Endodermal cell (in vitro differentiated cells): ENCODE results near the gene DPP6. TPM values are rescaled to one million over a fixed set of nuclear protein-coding genes. Genes with fewer than 3 reads are reported as not detected.
A peak's percentile ranks its signal among the peaks of the same experiment; 100 is the strongest.

Experiments used
- DNase-seq: peaks from one replicate; pipeline ENCODE4 v3.0.0-alpha.2; 2017
- H3K27ac ChIP-seq: 2 replicates; pipeline ENCODE4 v1.5.1; 2013; ENCODE audit warnings: mild to moderate bottlenecking, low read depth, low read length, moderate library complexity
- H3K27me3 ChIP-seq: 2 replicates; pipeline ENCODE4 v1.6.1; 2013; ENCODE audit warnings: mild to moderate bottlenecking, low read length, moderate library complexity; ENCODE audit not compliant: insufficient read depth, control insufficient read depth, poor library complexity, severe bottlenecking
- H3K36me3 ChIP-seq: 2 replicates; pipeline ENCODE4 v1.7.0; 2013; ENCODE audit warnings: mild to moderate bottlenecking, low read length, moderate library complexity; ENCODE audit not compliant: control insufficient read depth, insufficient read depth
- H3K4me1 ChIP-seq: one replicate; pipeline ENCODE4 v1.7.0; 2013; ENCODE audit warnings: low read length; ENCODE audit not compliant: control insufficient read depth, insufficient read depth
- H3K4me3 ChIP-seq: 2 replicates; pipeline ENCODE4 v1.5.1; 2013; ENCODE audit warnings: mild to moderate bottlenecking, low read length, moderate library complexity
- H3K9ac ChIP-seq: 2 replicates; pipeline ENCODE4 v1.6.1; 2013; ENCODE audit warnings: mild to moderate bottlenecking, low read length, moderate library complexity; ENCODE audit not compliant: poor library complexity, severe bottlenecking; ENCODE audit errors: extremely low read depth
- H3K9me3 ChIP-seq: 2 replicates; pipeline ENCODE4 v1.6.1; 2013; ENCODE audit warnings: mild to moderate bottlenecking, low read length, moderate library complexity; ENCODE audit not compliant: control insufficient read depth
- H3K27ac Mint-ChIP-seq: 2 replicates; pipeline ENCODE4 v1.8.0; 2020; ENCODE audit warnings: mixed read lengths
- H3K27me3 Mint-ChIP-seq: 2 replicates; pipeline ENCODE4 v1.8.0; 2021; ENCODE audit warnings: mild to moderate bottlenecking, mixed read lengths; ENCODE audit not compliant: insufficient read depth
- H3K36me3 Mint-ChIP-seq: 2 replicates; pipeline ENCODE4 v1.8.0; 2020; ENCODE audit warnings: low read depth, mixed read lengths
- H3K4me1 Mint-ChIP-seq: 2 replicates; pipeline ENCODE4 v1.8.0; 2020; ENCODE audit warnings: mixed read lengths
- H3K4me3 Mint-ChIP-seq: 2 replicates; pipeline ENCODE4 v1.8.0; 2020; ENCODE audit warnings: mild to moderate bottlenecking, moderate library complexity, mixed read lengths
- H3K9me3 Mint-ChIP-seq: 2 replicates; pipeline ENCODE4 v1.8.0; 2020; ENCODE audit warnings: mild to moderate bottlenecking, mixed read lengths
- CTCF ChIP-seq: fragments of 200-600 bp; sonication (generic); conservative IDR thresholded peaks from 2 replicates; pipeline ENCODE4 v1.5.0; 2021; ENCODE audit warnings: antibody characterized with exemption, mild to moderate bottlenecking
- WGBS, 2 experiments: methylation state at CpG; one replicate each; pipeline versions ENCODE4 v1.1.5 to v1.1.7; 2013; ENCODE audit warnings: missing lambda C conversion rate in 2 of 2, mixed read lengths in 1 of 2; ENCODE audit not compliant: insufficient coverage in 1 of 2, insufficient read length in 1 of 2; 5-methylcytosine and 5-hydroxymethylcytosine counted together
- total RNA-seq, 2 donors: library from RNA; stranded (reverse); fragmentation: NEBNext Ultra II Directional in 1 of 2; extraction: Animal tissue kit (Norgen Biotek cat#: 25700) in 1 of 2; gene quantifications; 2 replicates in 1 of 2; 3 replicates in 1 of 2; pipeline ENCODE4 v1.2.1, GENCODE V29; 2021

DPP6 gene
- total RNA-seq, 2 donors from 2014 or later: 1.7 to 3.0 TPM

DNA sequence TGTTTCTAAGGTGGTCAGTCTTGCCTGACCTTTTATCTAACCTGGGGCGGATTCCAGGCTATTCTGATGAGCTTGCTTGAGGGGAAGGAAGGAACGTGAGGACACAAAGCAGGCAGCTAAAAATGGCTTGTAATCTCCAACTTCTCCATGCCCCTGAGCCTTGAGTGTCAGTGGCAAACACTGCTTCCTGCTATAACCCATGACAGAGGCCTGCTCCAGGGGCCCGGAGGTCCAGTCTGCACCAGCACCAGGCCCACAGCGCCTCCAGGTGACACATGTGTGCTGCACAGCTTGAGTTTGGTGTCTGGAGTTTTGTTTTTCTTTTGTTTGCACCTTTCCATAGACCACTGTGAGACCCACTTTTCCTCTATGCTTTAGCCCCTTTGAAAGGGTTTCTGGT, 742.8 kb downstream of the DPP6 start:
- DNase-seq: peak; percentile 68
- Mint-ChIP-seq H3K4me1 (peaks cover 6% of the 10 kb centered on the region), H3K4me3 (peak overlapping the region; percentile 49), H3K9me3 (no peaks in the 10 kb centered on the region), H3K27ac (no peak overlapping the region), H3K36me3 (no peaks in the 10 kb centered on the region), H3K27me3 (peaks cover 19% of the 10 kb centered on the region)
- Histone ChIP-seq H3K9me3 (no peaks in the 10 kb centered on the region), H3K4me1 (no peaks in the 10 kb centered on the region), H3K9ac (no peak overlapping the region), H3K27ac (no peak overlapping the region), H3K36me3 (no peaks in the 10 kb centered on the region), H3K27me3 (no peaks in the 10 kb centered on the region), H3K4me3 (no peak overlapping the region)
- TF ChIP-seq CTCF: peak; percentile 65
- 82 to 90% methylated on average over 2 to 4 of the region's 4 CpGs for whole genome bisulfite sequencing, 2 experiments

GRCh38 chr7:154795437-154795836, 743.2 kb downstream of the DPP6 start:
- WGBS, 2 experiments: 89 to 93% methylated on average over 8 to 13 of the region's 13 CpGs
- H3K9me3 Mint-ChIP-seq: no peaks in the 10 kb centered on the region
- Histone ChIP-seq H3K9me3 (no peaks in the 10 kb centered on the region), H3K4me3 (no peak overlapping the region), H3K27me3 (no peaks in the 10 kb centered on the region), H3K9ac (no peak overlapping the region), H3K4me1 (no peaks in the 10 kb centered on the region), H3K27ac (no peak overlapping the region), H3K36me3 (no peaks in the 10 kb centered on the region)
- H3K27ac Mint-ChIP-seq: no peak overlapping the region
- peaks cover 19% of the 10 kb centered on the region for H3K27me3 Mint-ChIP-seq
- H3K4me3 Mint-ChIP-seq: peak overlapping the region; percentile 49
- H3K36me3 Mint-ChIP-seq: no peaks in the 10 kb centered on the region
- H3K4me1 Mint-ChIP-seq: peaks cover 6% of the 10 kb centered on the region
- DNase-seq: no peak
- no peak for TF ChIP-seq CTCF

GRCh38 chr7:154804449-154804848, 752.3 kb downstream of the DPP6 start:
- Histone ChIP-seq H3K27ac (no peak overlapping the region), H3K4me3 (no peak overlapping the region), H3K4me1 (no peaks in the 10 kb centered on the region), H3K9ac (no peak overlapping the region), H3K9me3 (no peaks in the 10 kb centered on the region), H3K36me3 (no peaks in the 10 kb centered on the region), H3K27me3 (no peaks in the 10 kb centered on the region)
- H3K27me3 Mint-ChIP-seq: no peaks in the 10 kb centered on the region
- no peak for TF ChIP-seq CTCF
- no peaks in the 10 kb centered on the region for H3K9me3 Mint-ChIP-seq
- no peak overlapping the region for H3K27ac Mint-ChIP-seq
- DNase-seq: no peak
- WGBS, 2 experiments: 92% methylated on average over 3 of the region's 3 CpGs; no CpG with 5 or more reads in 1 of the 2 experiments
- H3K4me3 Mint-ChIP-seq: no peak overlapping the region
- no peaks in the 10 kb centered on the region for H3K4me1 Mint-ChIP-seq
- no peaks in the 10 kb centered on the region for H3K36me3 Mint-ChIP-seq
